Fibroblast of lung (primary cell): ENCODE results near the gene ANKRD7. TPM values are rescaled to one million over a fixed set of nuclear protein-coding genes. Genes with fewer than 3 reads are reported as not detected.

Experiments used
- DNase-seq, 2 donors: peaks; one replicate each; pipeline versions ENCODE4 v3.0.0 to v3.0.0-alpha.2; 2010; ENCODE audit warnings: low read depth in 2 of 2
- H2AFZ ChIP-seq: 2 replicates; pipeline ENCODE4 v1.5.1; 2012; ENCODE audit warnings: low read length, control low read depth, inconsistent platforms
- H3K27ac ChIP-seq: 2 replicates; pipeline ENCODE4 v1.5.1; 2011; ENCODE audit warnings: low read length, control low read depth; ENCODE audit not compliant: insufficient read depth
- H3K27me3 ChIP-seq: 2 replicates; pipeline ENCODE4 v1.5.1; 2011; ENCODE audit warnings: mild to moderate bottlenecking, low read length; ENCODE audit not compliant: control insufficient read depth, insufficient read depth
- H3K36me3 ChIP-seq: 2 replicates; pipeline ENCODE4 v1.5.1; 2011; ENCODE audit warnings: low read length; ENCODE audit not compliant: control insufficient read depth, insufficient read depth
- H3K4me1 ChIP-seq: 2 replicates; pipeline ENCODE4 v1.5.1; 2011; ENCODE audit warnings: low read length; ENCODE audit not compliant: control insufficient read depth, insufficient read depth; ENCODE audit errors: extremely low read depth
- H3K4me2 ChIP-seq: 2 replicates; pipeline ENCODE4 v1.5.1; 2011; ENCODE audit warnings: low read length, control low read depth; ENCODE audit not compliant: insufficient read depth; ENCODE audit errors: extremely low read depth
- H3K4me3 ChIP-seq, 4 experiments: fragments of 200-600 bp in 1 of 4; sonication (generic) in 1 of 4; replicated peaks in 1 of 4; 2 replicates each; pipeline ENCODE4 v1.5.1; 2011 to 2016; ENCODE audit warnings: low read length in 4 of 4, low read depth in 3 of 4, mild to moderate bottlenecking in 3 of 4, control low read depth in 2 of 4, inconsistent platforms in 1 of 4, mixed read lengths in 1 of 4; ENCODE audit not compliant: insufficient read depth in 1 of 4; ENCODE audit errors: control extremely low read depth in 1 of 4
- H3K79me2 ChIP-seq: 2 replicates; pipeline ENCODE4 v1.5.1; 2012; ENCODE audit warnings: mild to moderate bottlenecking, low read length, inconsistent platforms; ENCODE audit not compliant: control insufficient read depth, insufficient read depth
- H3K9ac ChIP-seq: 2 replicates; pipeline ENCODE4 v1.5.1; 2011; ENCODE audit warnings: mild to moderate bottlenecking, low read length, control low read depth; ENCODE audit not compliant: insufficient read depth
- H3K9me3 ChIP-seq: 2 replicates; pipeline ENCODE4 v1.5.1; 2012; ENCODE audit warnings: low read depth, low read length; ENCODE audit not compliant: control insufficient read depth, insufficient read depth
- H4K20me1 ChIP-seq: 2 replicates; pipeline ENCODE4 v1.5.1; 2011; ENCODE audit warnings: low read length; ENCODE audit not compliant: control insufficient read depth, insufficient read depth; ENCODE audit errors: extremely low read depth
- CTCF ChIP-seq, 2 donors: IDR thresholded peaks in 1 of 2; conservative IDR thresholded peaks in 1 of 2; 1 replicate in 1 of 2; 2 replicates in 1 of 2; pipeline ENCODE4 v1.5.1; 2011 to 2012; ENCODE audit warnings: low read length in 2 of 2, control low read depth in 1 of 2, inconsistent platforms in 1 of 2, low read depth in 1 of 2, mild to moderate bottlenecking in 1 of 2
- EZH2 ChIP-seq: IDR thresholded peaks from 2 replicates; pipeline ENCODE4 v1.5.1; 2012; ENCODE audit warnings: low read length, control low read depth, mild to moderate bottlenecking; ENCODE audit errors: missing control alignments
- polyA plus RNA-seq, 2 donors: library from polyadenylated mRNA; depleted of rRNA in 1 of 2; stranded (reverse) in 1 of 2; unstranded in 1 of 2; fragments of >200 nt; gene quantifications; 2 replicates each; pipeline ENCODE4 v1.2.1, GENCODE V29; 2011 to 2012; ENCODE audit warnings: missing spikeins in 1 of 2
- total RNA-seq: library from RNA; depleted of rRNA; stranded (reverse); fragments of >200 nt; gene quantifications from 2 replicates; pipeline ENCODE4 v1.2.1, GENCODE V29; 2014

Gene ANKRD7
- total and polyA plus RNA-seq, 2 donors (not counting 1 experiment from before 2014, with no cell fraction given) = 0.40 to 2.8 TPM

DNA sequence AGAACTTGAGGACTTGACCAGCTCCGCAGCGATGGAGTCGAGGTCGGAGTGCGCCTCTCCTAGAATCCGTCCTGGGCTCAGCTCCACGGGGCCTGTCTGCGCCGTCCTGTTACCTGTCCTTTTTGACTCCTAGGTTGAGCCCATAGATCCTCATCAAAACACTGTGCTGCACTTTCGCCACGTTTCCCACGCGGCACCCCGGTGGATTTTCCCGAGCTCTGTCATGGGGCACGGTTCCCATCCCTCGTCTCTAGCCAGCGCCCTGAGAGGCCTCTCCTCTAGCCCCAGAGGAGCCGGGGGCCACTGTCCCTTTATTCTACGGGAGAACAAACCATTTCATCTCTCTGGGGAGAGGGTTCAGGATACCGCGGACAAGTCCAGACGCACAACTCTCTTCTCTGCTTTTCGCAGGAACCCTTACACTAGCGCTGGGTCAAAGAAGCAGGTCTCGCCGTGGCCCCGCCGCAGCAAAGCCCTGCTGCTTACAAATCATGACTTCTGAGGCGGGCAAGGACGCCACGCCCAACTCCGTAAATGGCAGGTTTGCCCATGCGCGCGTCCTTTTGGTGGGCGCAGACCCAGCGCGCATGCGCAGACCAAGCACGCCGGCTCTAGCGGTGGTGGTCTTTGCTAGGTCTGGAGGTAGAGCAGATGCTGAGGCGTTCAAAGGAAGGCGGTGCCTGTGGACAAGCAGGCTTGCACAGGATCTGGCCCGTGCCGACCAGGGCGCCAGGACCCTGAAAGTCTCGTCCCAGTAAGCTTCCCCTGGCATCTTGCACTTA, 10.3 kb upstream of the ANKRD7 start:
- Histone ChIP-seq H3K4me2 (peak overlapping the region; percentile 92), H3K4me3 (peak overlapping the region; percentile 65 to 82 (median 70)), H3K9ac (no peak overlapping the region), H3K79me2 (no peaks in the 10 kb centered on the region), H2AFZ (peak overlapping the region; percentile 99), H3K36me3 (no peaks in the 10 kb centered on the region), H3K4me1 (peaks cover 3% of the 10 kb centered on the region), H3K27ac (no peak overlapping the region), H3K9me3 (no peaks in the 10 kb centered on the region), H3K27me3 (no peaks in the 10 kb centered on the region), H4K20me1 (no peaks in the 10 kb centered on the region)
- TF ChIP-seq CTCF (conservative IDR thresholded peaks at IDR 0.05 in 1 of 2, IDR thresholded peaks at IDR 0.05 in 1 of 2; ENCODE audit: low read depth in 1 of 2, low read length in 2 of 2) = no peak
- no peak for TF ChIP-seq EZH2
- peak; percentile 86 to 87 for DNase-seq

GRCh38 chr7:118214833-118215182, 9.7 kb upstream of the ANKRD7 start:
- peaks cover 3% of the 10 kb centered on the region for H3K4me1 ChIP-seq
- no peak overlapping the region for H3K27ac ChIP-seq
- peak overlapping the region; percentile 99 for H2AFZ ChIP-seq
- no peak overlapping the region for H3K9ac ChIP-seq
- TF ChIP-seq CTCF (conservative IDR thresholded peaks at IDR 0.05 in 1 of 2, IDR thresholded peaks at IDR 0.05 in 1 of 2; ENCODE audit: low read depth in 1 of 2, low read length in 2 of 2) = no peak
- TF ChIP-seq EZH2 = no peak
- H3K27me3 ChIP-seq = no peaks in the 10 kb centered on the region
- H3K79me2 ChIP-seq = no peaks in the 10 kb centered on the region
- H3K4me2 ChIP-seq = peak overlapping the region; percentile 92
- no peaks in the 10 kb centered on the region for H3K9me3 ChIP-seq
- H4K20me1 ChIP-seq = no peaks in the 10 kb centered on the region
- H3K36me3 ChIP-seq = no peaks in the 10 kb centered on the region
- peak overlapping the region; percentile 65 to 82 (median 70) for H3K4me3 ChIP-seq
- DNase-seq = no peak

DNA sequence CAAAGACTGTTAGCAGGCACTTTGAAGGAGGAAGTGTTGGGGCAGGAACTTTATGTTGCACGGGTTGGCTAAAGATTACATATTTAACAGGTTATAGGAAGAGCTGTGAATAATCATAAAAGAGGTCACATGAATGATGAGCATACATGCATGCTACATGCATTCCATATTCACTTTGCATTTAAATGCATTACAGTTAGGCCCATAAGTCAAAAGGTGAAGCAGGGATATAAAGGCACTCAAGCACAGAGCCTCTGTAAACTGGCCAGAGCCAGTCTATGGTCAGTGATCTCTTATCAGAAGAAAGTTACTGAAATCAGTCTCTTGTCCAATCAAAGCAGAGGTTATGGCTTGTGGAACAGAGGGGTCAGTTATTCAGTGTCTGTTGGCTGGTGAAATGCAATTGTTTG, 7.3 kb upstream of the ANKRD7 start:
- no peak for DNase-seq

More for the DNA sequence above, 7.3 kb upstream of the ANKRD7 start:
- TF ChIP-seq CTCF (conservative IDR thresholded peaks at IDR 0.05 in 1 of 2, IDR thresholded peaks at IDR 0.05 in 1 of 2; ENCODE audit: low read depth in 1 of 2, low read length in 2 of 2) (no peak), EZH2 (no peak)
- no peaks in the 10 kb centered on the region for H3K36me3 ChIP-seq
- H3K4me3 ChIP-seq = no peak overlapping the region
- H3K9me3 ChIP-seq = no peaks in the 10 kb centered on the region
- H3K4me1 ChIP-seq = peaks cover 3% of the 10 kb centered on the region
- no peaks in the 10 kb centered on the region for H4K20me1 ChIP-seq
- H3K4me2 ChIP-seq = no peak overlapping the region
- H3K9ac ChIP-seq = no peak overlapping the region
- no peak overlapping the region for H2AFZ ChIP-seq
- H3K27me3 ChIP-seq = no peaks in the 10 kb centered on the region
- H3K79me2 ChIP-seq = no peaks in the 10 kb centered on the region
- H3K27ac ChIP-seq = no peak overlapping the region
